Measurements from ENCODE around the gene DPM2. TPM values are rescaled to one million over a fixed set of nuclear protein-coding genes. Genes with fewer than 3 reads are reported as not detected.

DPM2 gene
- total and polyA plus RNA-seq, 2 experiments from 2014 or later, result 26.1 to 70.7 TPM

GRCh38 chr9:127905788-127906191 is 31.9 kb downstream of the DPM2 start:
- H3K4me1 ChIP-seq (ENCODE audit: low read depth), result peaks cover 18% of the 10 kb centered on the region
- no peaks in the 10 kb centered on the region for H3K27me3 ChIP-seq
- H3K27ac ChIP-seq, result no peak overlapping the region
- no peaks in the 10 kb centered on the region for H3K9me3 ChIP-seq (ENCODE audit: low read depth)
- no peak overlapping the region for H3K4me3 ChIP-seq
- TF ChIP-seq CTCF (IDR thresholded peaks at IDR 0.05; ENCODE audit: low read depth, low read length), result no peak
- no peaks in the 10 kb centered on the region for H3K36me3 ChIP-seq
- DNase-seq (ENCODE audit: low read depth in 1 of 2, low spot score in 1 of 2), result no peak

- Histone ChIP-seq H3K4me3 (no peak overlapping the region), H3K9me3 (ENCODE audit: low read depth) (no peaks in the 10 kb centered on the region), H3K27me3 (no peaks in the 10 kb centered on the region), H3K27ac (peak overlapping the region; percentile 92), H3K4me1 (ENCODE audit: low read depth) (peaks cover 18% of the 10 kb centered on the region), H3K36me3 (no peaks in the 10 kb centered on the region)
- no peak for TF ChIP-seq CTCF (IDR thresholded peaks at IDR 0.05; ENCODE audit: low read depth, low read length)
- DNase-seq (ENCODE audit: low read depth in 1 of 2, low spot score in 1 of 2), result no peak
Measured at GRCh38 chr9:127905004-127905728, 32.5 kb downstream of the DPM2 start.

GRCh38 chr9:127904561-127905003 is 33.1 kb downstream of the DPM2 start:
- TF ChIP-seq CTCF (IDR thresholded peaks at IDR 0.05; ENCODE audit: low read depth, low read length), result no peak
- peak overlapping the region; percentile 92 for H3K27ac ChIP-seq
- H3K4me3 ChIP-seq, result no peak overlapping the region
- H3K27me3 ChIP-seq, result no peaks in the 10 kb centered on the region
- peak; percentile 49 to 77 for DNase-seq (ENCODE audit: low read depth in 1 of 2, low spot score in 1 of 2)
- H3K4me1 ChIP-seq (ENCODE audit: low read depth), result peaks cover 21% of the 10 kb centered on the region
- H3K9me3 ChIP-seq (ENCODE audit: low read depth), result no peaks in the 10 kb centered on the region
- no peaks in the 10 kb centered on the region for H3K36me3 ChIP-seq

- peak in 1 of 2 donors; percentile 80 for DNase-seq (ENCODE audit: low read depth in 1 of 2, low spot score in 1 of 2)
- Histone ChIP-seq H3K27me3 (no peaks in the 10 kb centered on the region), H3K9me3 (ENCODE audit: low read depth) (no peaks in the 10 kb centered on the region), H3K4me1 (ENCODE audit: low read depth) (peaks cover 21% of the 10 kb centered on the region), H3K36me3 (no peaks in the 10 kb centered on the region), H3K4me3 (no peak overlapping the region), H3K27ac (peak overlapping the region; percentile 92)
- no peak for TF ChIP-seq CTCF (IDR thresholded peaks at IDR 0.05; ENCODE audit: low read depth, low read length)
Measured at GRCh38 chr9:127903557-127904475, 33.8 kb downstream of the DPM2 start.

- Histone ChIP-seq H3K27me3 (no peaks in the 10 kb centered on the region), H3K9me3 (ENCODE audit: low read depth) (no peaks in the 10 kb centered on the region), H3K36me3 (peaks cover 9% of the 10 kb centered on the region), H3K4me3 (peak within 1 kb of the TSS; percentile 80), H3K4me1 (ENCODE audit: low read depth) (peaks cover 26% of the 10 kb centered on the region), H3K27ac (peak within 1 kb of the TSS; percentile 97)
- TF ChIP-seq CTCF (IDR thresholded peaks at IDR 0.05; ENCODE audit: low read depth, low read length), result no peak
- DNase-seq (ENCODE audit: low read depth in 1 of 2, low spot score in 1 of 2), result peak; percentile 87 to 92
Measured at GRCh38 chr9:127899128-127899943, 38.3 kb downstream of the DPM2 start, which contains the start of gene ST6GALNAC6. Gene ST6GALNAC6, minus strand, starts transcription at chr9:127899603. Its CDS starts 1,622 bp downstream, at chr9:127897981.

Measured in cardiac muscle cell (in vitro differentiated cells and primary cell).